Glutamatergic neuron (in vitro differentiated cells): ENCODE measurements around the gene VSTM4. TPM values are rescaled to one million over a fixed set of nuclear protein-coding genes. Genes with fewer than 3 reads are reported as not detected.

Source experiments
- DNase-seq: peaks from one replicate; pipeline ENCODE4 v3.0.0; 2022
- H3K27ac Mint-ChIP-seq: one replicate; pipeline ENCODE4 v1.8.0; 2020; ENCODE audit warnings: mild to moderate bottlenecking, mixed read lengths, inconsistent platforms; ENCODE audit not compliant: unreplicated experiment
- H3K27me3 Mint-ChIP-seq: one replicate; pipeline ENCODE4 v1.8.0; 2020; ENCODE audit warnings: mild to moderate bottlenecking, moderate library complexity, mixed read lengths, inconsistent platforms; ENCODE audit not compliant: unreplicated experiment
- H3K36me3 Mint-ChIP-seq: one replicate; pipeline ENCODE4 v1.8.0; 2020; ENCODE audit warnings: mild to moderate bottlenecking, mixed read lengths, inconsistent platforms; ENCODE audit not compliant: unreplicated experiment
- H3K4me1 Mint-ChIP-seq: one replicate; pipeline ENCODE4 v1.8.0; 2020; ENCODE audit warnings: mild to moderate bottlenecking, low read depth, mixed read lengths, inconsistent platforms; ENCODE audit not compliant: unreplicated experiment
- H3K4me3 Mint-ChIP-seq: one replicate; pipeline ENCODE4 v1.8.0; 2020; ENCODE audit warnings: mild to moderate bottlenecking, mixed read lengths, inconsistent platforms; ENCODE audit not compliant: unreplicated experiment
- H3K9me3 Mint-ChIP-seq: one replicate; pipeline ENCODE4 v1.8.0; 2020; ENCODE audit warnings: mild to moderate bottlenecking, moderate library complexity, mixed read lengths, inconsistent platforms; ENCODE audit not compliant: unreplicated experiment
- total RNA-seq: library from RNA; stranded (reverse); fragmentation: NEBNext Ultra II Directional; extraction: Animal tissue kit (Norgen Biotek cat#: 25700); gene quantifications from one replicate; pipeline ENCODE4 v1.2.1, GENCODE V29; 2021; ENCODE audit not compliant: unreplicated experiment
- TF ChIP-seq, protein P1 (sequence below): fragments of 200-600 bp; sonication (generic); IDR thresholded peaks from one replicate; pipeline ENCODE4 v1.5.0; 2021; ENCODE audit not compliant: partially characterized antibody, unreplicated experiment

Gene VSTM4
- total RNA-seq, 1 donor from 2014 or later, result 2.0 TPM

DNA sequence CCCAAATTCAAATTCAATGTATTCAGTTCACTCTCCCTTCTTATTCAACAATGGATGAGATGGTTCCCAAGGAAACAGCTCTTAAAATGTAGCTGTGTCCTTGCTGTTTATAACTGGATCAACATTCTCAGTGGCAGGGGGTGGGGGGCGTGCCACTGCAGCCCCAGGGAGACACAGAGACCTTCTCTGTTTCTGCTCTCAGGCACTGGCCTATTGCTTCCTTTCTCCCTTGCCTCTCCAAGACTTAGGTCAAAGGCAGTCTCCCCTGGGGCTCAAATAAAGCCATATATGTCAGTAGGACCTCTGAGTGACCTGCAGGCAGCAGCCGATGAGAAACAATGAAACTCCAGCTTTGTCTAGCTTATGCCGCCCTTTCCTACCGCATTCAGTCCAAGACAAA is 20.7 kb downstream of the VSTM4 start:
- Mint-ChIP-seq H3K36me3 (peaks cover under 1% of the 10 kb centered on the region), H3K27me3 (peaks cover 2% of the 10 kb centered on the region), H3K27ac (no peak overlapping the region), H3K9me3 (no peaks in the 10 kb centered on the region), H3K4me1 (peaks cover 8% of the 10 kb centered on the region), H3K4me3 (no peak overlapping the region)
- TF ChIP-seq, protein P1, sequence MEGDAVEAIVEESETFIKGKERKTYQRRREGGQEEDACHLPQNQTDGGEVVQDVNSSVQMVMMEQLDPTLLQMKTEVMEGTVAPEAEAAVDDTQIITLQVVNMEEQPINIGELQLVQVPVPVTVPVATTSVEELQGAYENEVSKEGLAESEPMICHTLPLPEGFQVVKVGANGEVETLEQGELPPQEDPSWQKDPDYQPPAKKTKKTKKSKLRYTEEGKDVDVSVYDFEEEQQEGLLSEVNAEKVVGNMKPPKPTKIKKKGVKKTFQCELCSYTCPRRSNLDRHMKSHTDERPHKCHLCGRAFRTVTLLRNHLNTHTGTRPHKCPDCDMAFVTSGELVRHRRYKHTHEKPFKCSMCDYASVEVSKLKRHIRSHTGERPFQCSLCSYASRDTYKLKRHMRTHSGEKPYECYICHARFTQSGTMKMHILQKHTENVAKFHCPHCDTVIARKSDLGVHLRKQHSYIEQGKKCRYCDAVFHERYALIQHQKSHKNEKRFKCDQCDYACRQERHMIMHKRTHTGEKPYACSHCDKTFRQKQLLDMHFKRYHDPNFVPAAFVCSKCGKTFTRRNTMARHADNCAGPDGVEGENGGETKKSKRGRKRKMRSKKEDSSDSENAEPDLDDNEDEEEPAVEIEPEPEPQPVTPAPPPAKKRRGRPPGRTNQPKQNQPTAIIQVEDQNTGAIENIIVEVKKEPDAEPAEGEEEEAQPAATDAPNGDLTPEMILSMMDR, result no peak
- DNase-seq, result no peak

DNA sequence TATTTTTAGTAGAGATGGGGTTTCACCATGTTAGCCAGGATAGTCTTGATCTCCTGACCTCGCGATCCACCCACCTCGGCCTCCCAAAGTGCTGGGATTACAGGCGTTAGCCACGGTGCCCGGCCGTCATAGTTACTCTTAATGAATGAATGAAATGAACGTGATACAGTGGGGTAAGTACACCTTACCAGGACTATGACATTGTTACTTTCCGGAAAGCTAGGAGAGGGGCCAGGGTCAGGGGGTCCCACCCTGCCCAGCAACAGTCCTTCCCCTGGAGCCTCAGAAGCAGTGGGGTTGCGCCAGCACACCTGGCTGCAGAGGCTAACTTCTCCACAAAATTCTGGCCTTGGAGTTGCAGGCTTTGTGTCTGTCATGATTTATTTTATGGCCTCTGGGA is 21.4 kb downstream of the VSTM4 start:
- peaks cover 2% of the 10 kb centered on the region for H3K27me3 Mint-ChIP-seq
- H3K36me3 Mint-ChIP-seq, result peaks cover 8% of the 10 kb centered on the region
- H3K4me3 Mint-ChIP-seq, result no peak overlapping the region
- H3K27ac Mint-ChIP-seq, result no peak overlapping the region
- no peak for DNase-seq
- peaks cover under 1% of the 10 kb centered on the region for H3K4me1 Mint-ChIP-seq
- TF ChIP-seq, protein P1, result no peak
- H3K9me3 Mint-ChIP-seq, result no peaks in the 10 kb centered on the region

DNA sequence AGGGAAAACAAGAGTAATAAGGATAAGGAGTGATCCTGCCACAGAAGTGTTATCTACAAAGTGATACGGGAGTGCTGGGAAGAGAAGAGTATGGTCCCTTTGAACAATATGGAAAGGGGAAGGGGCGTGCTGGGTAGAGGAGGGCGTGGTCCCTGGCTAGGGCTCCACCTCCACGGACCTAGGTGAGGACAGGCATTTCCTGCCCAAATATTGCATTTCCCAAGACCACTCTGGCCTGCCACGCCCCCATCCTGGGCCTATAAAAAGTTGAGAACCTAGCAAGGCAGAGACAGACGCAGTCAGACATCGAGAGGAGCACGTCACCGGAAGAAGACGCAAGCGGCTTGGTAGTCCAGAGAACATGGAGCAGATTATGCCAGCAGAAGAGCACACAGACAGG is 22.8 kb downstream of the VSTM4 start:
- Mint-ChIP-seq H3K9me3 (no peaks in the 10 kb centered on the region), H3K4me3 (no peak overlapping the region)

DNA sequence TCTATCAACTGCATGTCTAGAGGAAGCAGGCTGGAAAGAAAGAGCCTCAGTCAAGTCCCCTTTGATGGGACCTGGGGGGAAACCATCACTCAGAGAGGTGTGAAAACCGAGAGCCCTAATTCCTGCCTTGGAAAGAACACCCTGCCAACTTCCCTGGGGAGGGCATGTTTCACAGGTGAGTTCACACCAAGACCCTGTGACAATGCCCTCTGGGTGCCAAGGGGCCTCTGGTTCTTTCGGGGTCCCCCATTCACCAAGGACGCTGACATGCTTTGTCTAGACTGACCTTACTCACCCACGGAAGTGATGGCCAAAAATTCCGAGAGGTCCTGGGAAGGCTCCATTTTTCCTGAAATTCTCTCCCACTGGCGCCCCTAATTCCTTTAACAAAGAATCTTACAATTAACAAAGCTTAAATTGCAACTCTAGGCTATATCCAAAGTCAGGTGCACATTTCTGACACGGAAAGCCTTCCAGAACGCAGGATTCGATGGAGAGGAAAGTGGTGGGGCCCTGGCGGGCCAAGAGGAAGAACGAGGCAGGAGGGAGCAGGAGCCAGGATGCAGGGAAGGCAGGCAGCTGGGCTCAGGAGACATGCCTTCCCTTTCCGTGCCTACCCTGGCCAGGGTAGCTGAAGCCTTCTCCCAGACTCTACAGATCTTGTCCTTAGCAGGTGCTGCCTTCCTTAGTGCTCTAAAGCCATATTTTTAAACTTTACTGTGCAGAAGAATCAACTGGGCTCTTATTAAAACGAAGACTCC is 23.7 kb downstream of the VSTM4 start:
- no peak overlapping the region for H3K4me3 Mint-ChIP-seq
- no peaks in the 10 kb centered on the region for H3K27me3 Mint-ChIP-seq
- TF ChIP-seq, protein P1, result no peak
- no peak overlapping the region for H3K27ac Mint-ChIP-seq
- peaks cover 15% of the 10 kb centered on the region for H3K36me3 Mint-ChIP-seq
- DNase-seq, result no peak
- H3K4me1 Mint-ChIP-seq, result no peaks in the 10 kb centered on the region
- H3K9me3 Mint-ChIP-seq, result peaks cover 4% of the 10 kb centered on the region

More for the DNA sequence above, 22.8 kb downstream of the VSTM4 start:
- Mint-ChIP-seq H3K27me3 (no peaks in the 10 kb centered on the region), H3K36me3 (peaks cover 8% of the 10 kb centered on the region), H3K27ac (no peak overlapping the region), H3K4me1 (no peaks in the 10 kb centered on the region)
- DNase-seq, result no peak
- TF ChIP-seq, protein P1, result no peak

DNA sequence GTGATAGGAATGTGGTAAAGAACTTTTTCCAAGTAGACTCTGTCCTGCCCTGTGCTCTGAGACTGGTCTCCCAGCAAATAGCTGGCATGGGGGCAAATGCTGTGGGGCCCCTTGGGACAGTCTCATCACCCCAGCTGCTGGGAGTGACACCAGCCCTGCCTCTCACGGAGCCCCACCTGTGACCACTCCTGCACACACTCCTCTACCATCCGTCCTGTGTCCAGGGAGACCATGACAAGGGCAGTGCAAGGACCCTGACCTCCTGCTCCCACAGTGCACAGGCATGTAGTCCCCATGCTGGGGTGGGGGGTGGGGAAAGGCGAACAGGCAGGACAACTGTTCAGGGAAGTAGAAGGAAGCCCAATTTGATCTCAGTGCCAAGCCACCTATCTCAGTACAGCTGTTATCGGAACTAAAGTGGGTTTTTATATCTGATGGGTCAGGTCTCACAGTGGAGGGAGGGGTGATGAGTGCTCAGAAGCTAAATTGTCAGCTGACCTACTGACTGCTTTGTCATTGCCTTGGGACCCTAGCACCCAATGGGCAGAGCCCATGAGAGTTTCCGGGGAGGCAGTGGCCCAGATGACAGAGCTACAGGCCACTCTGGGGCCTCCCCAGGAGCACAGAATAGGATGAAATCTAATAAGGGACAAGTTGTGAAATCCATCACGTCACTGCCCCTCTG is 24.5 kb downstream of the VSTM4 start:
- peaks cover 5% of the 10 kb centered on the region for H3K9me3 Mint-ChIP-seq
- H3K4me3 Mint-ChIP-seq, result no peak overlapping the region
- no peak overlapping the region for H3K27ac Mint-ChIP-seq
- TF ChIP-seq, protein P1, result no peak
- DNase-seq, result no peak
- peaks cover 19% of the 10 kb centered on the region for H3K36me3 Mint-ChIP-seq
- no peaks in the 10 kb centered on the region for H3K27me3 Mint-ChIP-seq
- no peaks in the 10 kb centered on the region for H3K4me1 Mint-ChIP-seq
